Astrocyte (in vitro differentiated cells and primary cell): Measurements from ENCODE around the gene AUTS2. TPM values are rescaled to one million over a fixed set of nuclear protein-coding genes. Genes with fewer than 3 reads are reported as not detected.

ENCODE experiments used
- DNase-seq: peaks from one replicate; pipeline ENCODE4 v3.0.0-alpha.2; 2010; ENCODE audit warnings: low read depth
- FAIRE-seq: peaks from 2 replicates; lab custom pipeline; 2011; peaks lifted over from hg19 to GRCh38; lab: Jason Lieb, UNC
- H2AFZ ChIP-seq: 2 replicates; pipeline ENCODE4 v1.6.0; 2012; ENCODE audit warnings: low read depth, low read length, inconsistent platforms
- H3K27ac ChIP-seq: 2 replicates; pipeline ENCODE4 v1.5.1; 2011; ENCODE audit warnings: low read depth, low read length, inconsistent platforms
- H3K27me3 ChIP-seq: 2 replicates; pipeline ENCODE4 v1.6.0; 2011; ENCODE audit warnings: low read length, inconsistent platforms; ENCODE audit not compliant: insufficient read depth
- H3K36me3 ChIP-seq: 2 replicates; pipeline ENCODE4 v1.5.1; 2011; ENCODE audit warnings: low read length, inconsistent platforms; ENCODE audit not compliant: insufficient read depth
- H3K4me1 ChIP-seq: 2 replicates; pipeline ENCODE4 v1.5.1; 2011; ENCODE audit warnings: low read length, inconsistent platforms; ENCODE audit not compliant: insufficient read depth
- H3K4me2 ChIP-seq: 2 replicates; pipeline ENCODE4 v1.6.0; 2012; ENCODE audit warnings: low read length, inconsistent platforms
- H3K4me3 ChIP-seq: 2 replicates; pipeline ENCODE4 v1.5.1; 2011; ENCODE audit warnings: low read depth, mild to moderate bottlenecking, low read length, inconsistent platforms; ENCODE audit not compliant: insufficient read depth
- H3K79me2 ChIP-seq: 2 replicates; pipeline ENCODE4 v1.6.0; 2012; ENCODE audit warnings: mild to moderate bottlenecking, low read length, inconsistent platforms; ENCODE audit not compliant: insufficient read depth
- H3K9ac ChIP-seq: 2 replicates; pipeline ENCODE4 v1.6.0; 2012; ENCODE audit warnings: mild to moderate bottlenecking, low read length, inconsistent platforms
- H3K9me3 ChIP-seq: 2 replicates; pipeline ENCODE4 v1.5.1; 2012; ENCODE audit warnings: low read depth, mild to moderate bottlenecking, low read length, inconsistent platforms; ENCODE audit not compliant: insufficient read depth
- H4K20me1 ChIP-seq: 2 replicates; pipeline ENCODE4 v1.6.0; 2012; ENCODE audit warnings: low read length, inconsistent platforms; ENCODE audit not compliant: insufficient read depth
- H3K27ac Mint-ChIP-seq: one replicate; pipeline ENCODE4 v1.8.0; 2021; ENCODE audit warnings: mild to moderate bottlenecking, mixed read lengths; ENCODE audit not compliant: unreplicated experiment
- H3K27me3 Mint-ChIP-seq: one replicate; pipeline ENCODE4 v1.8.0; 2021; ENCODE audit warnings: low read depth, mixed read lengths; ENCODE audit not compliant: unreplicated experiment
- H3K36me3 Mint-ChIP-seq: one replicate; pipeline ENCODE4 v1.8.0; 2021; ENCODE audit warnings: low read depth, mixed read lengths; ENCODE audit not compliant: unreplicated experiment
- H3K4me1 Mint-ChIP-seq: one replicate; pipeline ENCODE4 v1.8.0; 2021; ENCODE audit warnings: low read depth, mixed read lengths; ENCODE audit not compliant: unreplicated experiment
- H3K4me3 Mint-ChIP-seq: one replicate; pipeline ENCODE4 v1.8.0; 2021; ENCODE audit warnings: mild to moderate bottlenecking, moderate library complexity, mixed read lengths; ENCODE audit not compliant: unreplicated experiment
- H3K9me3 Mint-ChIP-seq: one replicate; pipeline ENCODE4 v1.8.0; 2021; ENCODE audit warnings: mild to moderate bottlenecking, mixed read lengths; ENCODE audit not compliant: unreplicated experiment
- EZH2 ChIP-seq: IDR thresholded peaks from 2 replicates; pipeline ENCODE4 v1.6.1; 2012; ENCODE audit warnings: mild to moderate bottlenecking, low read length, inconsistent platforms; ENCODE audit not compliant: insufficient read depth
- total RNA-seq: library from RNA; stranded (reverse); gene quantifications from 2 replicates; pipeline ENCODE4 v1.2.1, GENCODE V29; 2021
- TF ChIP-seq, protein P1 (sequence below): IDR thresholded peaks from 2 replicates; pipeline ENCODE4 v1.5.1; 2011; ENCODE audit warnings: low read depth, mild to moderate bottlenecking, inconsistent platforms, low read length, moderate library complexity; ENCODE audit not compliant: insufficient read depth

AUTS2 gene
- total RNA-seq, 1 donor from 2014 or later = 73.2 TPM

DNA sequence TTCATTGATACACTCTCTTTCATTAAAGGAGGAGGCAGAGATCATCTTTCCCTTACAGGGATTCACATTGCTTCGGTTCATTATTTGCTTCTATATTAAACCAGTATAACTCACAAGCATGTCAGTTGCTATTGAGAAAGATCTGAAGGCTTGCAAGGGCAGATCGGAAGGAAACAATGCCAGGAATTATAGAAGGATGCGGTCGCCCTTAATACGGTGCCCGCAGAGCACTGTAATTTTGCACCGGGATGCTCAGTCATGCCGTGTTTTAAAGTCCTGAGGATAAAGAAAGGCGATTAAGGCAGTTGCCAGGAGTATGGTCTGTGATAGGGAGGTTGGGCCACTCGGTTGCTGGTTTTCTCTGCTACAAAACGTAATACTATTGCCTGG lies 1183.6 kb downstream of the AUTS2 start:
- Mint-ChIP-seq H3K4me3 (no peak overlapping the region), H3K27ac (no peak overlapping the region), H3K36me3 (peaks cover 25% of the 10 kb centered on the region), H3K4me1 (peaks cover 8% of the 10 kb centered on the region), H3K9me3 (no peaks in the 10 kb centered on the region), H3K27me3 (no peaks in the 10 kb centered on the region)
- TF ChIP-seq, protein P1, sequence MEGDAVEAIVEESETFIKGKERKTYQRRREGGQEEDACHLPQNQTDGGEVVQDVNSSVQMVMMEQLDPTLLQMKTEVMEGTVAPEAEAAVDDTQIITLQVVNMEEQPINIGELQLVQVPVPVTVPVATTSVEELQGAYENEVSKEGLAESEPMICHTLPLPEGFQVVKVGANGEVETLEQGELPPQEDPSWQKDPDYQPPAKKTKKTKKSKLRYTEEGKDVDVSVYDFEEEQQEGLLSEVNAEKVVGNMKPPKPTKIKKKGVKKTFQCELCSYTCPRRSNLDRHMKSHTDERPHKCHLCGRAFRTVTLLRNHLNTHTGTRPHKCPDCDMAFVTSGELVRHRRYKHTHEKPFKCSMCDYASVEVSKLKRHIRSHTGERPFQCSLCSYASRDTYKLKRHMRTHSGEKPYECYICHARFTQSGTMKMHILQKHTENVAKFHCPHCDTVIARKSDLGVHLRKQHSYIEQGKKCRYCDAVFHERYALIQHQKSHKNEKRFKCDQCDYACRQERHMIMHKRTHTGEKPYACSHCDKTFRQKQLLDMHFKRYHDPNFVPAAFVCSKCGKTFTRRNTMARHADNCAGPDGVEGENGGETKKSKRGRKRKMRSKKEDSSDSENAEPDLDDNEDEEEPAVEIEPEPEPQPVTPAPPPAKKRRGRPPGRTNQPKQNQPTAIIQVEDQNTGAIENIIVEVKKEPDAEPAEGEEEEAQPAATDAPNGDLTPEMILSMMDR = no peak
- no peak for TF ChIP-seq EZH2
- FAIRE-seq (no peak), DNase-seq (no peak)
- peaks cover 14% of the 10 kb centered on the region for H4K20me1 ChIP-seq
- no peaks in the 10 kb centered on the region for H3K4me1 ChIP-seq
- H3K4me2 ChIP-seq = no peak overlapping the region
- H3K9me3 ChIP-seq = no peaks in the 10 kb centered on the region
- H3K27me3 ChIP-seq = no peaks in the 10 kb centered on the region
- H3K79me2 ChIP-seq = no peaks in the 10 kb centered on the region
- no peak overlapping the region for H2AFZ ChIP-seq
- H3K27ac ChIP-seq = no peak overlapping the region
- peaks cover 62% of the 10 kb centered on the region for H3K36me3 ChIP-seq
- no peak overlapping the region for H3K9ac ChIP-seq
- H3K4me3 ChIP-seq = no peak overlapping the region

DNA sequence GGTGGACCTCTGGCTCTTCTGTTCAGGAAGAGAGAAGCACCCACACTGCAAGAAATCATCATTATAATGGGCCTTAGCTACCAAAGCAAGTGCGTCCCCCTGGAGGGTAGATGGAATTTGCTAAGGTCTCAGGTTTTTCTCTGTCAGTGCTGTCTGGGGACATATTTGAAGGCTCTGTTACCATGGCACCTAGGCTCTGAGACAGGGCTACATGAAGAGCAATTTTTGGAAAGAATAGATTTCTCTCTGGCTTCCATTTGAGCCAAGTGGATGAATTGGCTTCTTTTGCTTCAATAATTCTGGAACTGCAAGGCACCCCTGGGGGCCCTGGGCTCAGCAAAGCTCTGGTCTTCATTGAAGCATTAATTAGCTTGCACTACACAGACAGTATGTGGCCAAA lies 1184.5 kb downstream of the AUTS2 start:
- no peaks in the 10 kb centered on the region for H3K9me3 ChIP-seq
- Mint-ChIP-seq H3K4me1 (peaks cover 1% of the 10 kb centered on the region), H3K27ac (no peak overlapping the region), H3K9me3 (no peaks in the 10 kb centered on the region), H3K27me3 (no peaks in the 10 kb centered on the region), H3K36me3 (peaks cover 21% of the 10 kb centered on the region), H3K4me3 (no peak overlapping the region)
- DNase-seq (no peak), FAIRE-seq (no peak)
- no peak overlapping the region for H3K9ac ChIP-seq
- H3K79me2 ChIP-seq = no peaks in the 10 kb centered on the region
- TF ChIP-seq, protein P1 = no peak
- TF ChIP-seq EZH2 = no peak
- H3K36me3 ChIP-seq = peaks cover 57% of the 10 kb centered on the region
- H3K4me1 ChIP-seq = no peaks in the 10 kb centered on the region
- H3K4me2 ChIP-seq = no peak overlapping the region
- no peak overlapping the region for H3K27ac ChIP-seq
- no peak overlapping the region for H3K4me3 ChIP-seq
- no peaks in the 10 kb centered on the region for H3K27me3 ChIP-seq
- peaks cover 9% of the 10 kb centered on the region for H4K20me1 ChIP-seq
- no peak overlapping the region for H2AFZ ChIP-seq

DNA sequence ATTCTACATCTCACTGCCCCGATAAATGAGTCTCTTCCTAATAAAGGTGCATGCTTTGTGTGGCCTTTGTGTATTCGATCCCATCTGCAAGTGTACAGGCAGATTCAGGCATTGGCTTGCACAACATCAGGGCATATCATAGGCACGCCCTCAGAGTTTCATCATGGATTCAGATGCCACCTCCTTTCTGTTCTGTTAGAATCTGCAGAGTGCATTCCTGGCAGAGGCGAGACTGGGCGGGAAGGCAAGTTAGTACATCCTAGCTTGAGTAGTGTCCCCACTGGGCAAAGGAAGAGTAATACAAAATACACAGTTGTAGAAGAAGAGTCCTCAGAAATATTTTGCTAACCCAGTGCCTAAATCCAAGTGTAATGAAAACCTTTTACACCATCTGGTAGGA lies 1187.2 kb downstream of the AUTS2 start:
- no peak for DNase-seq
- H3K9ac ChIP-seq = no peak overlapping the region

More for the DNA sequence above, 1187.2 kb downstream of the AUTS2 start:
- peaks cover 22% of the 10 kb centered on the region for H3K36me3 Mint-ChIP-seq
- H2AFZ ChIP-seq = no peak overlapping the region
- H3K4me1 ChIP-seq = no peaks in the 10 kb centered on the region
- H3K4me3 Mint-ChIP-seq = no peak overlapping the region
- H3K27ac ChIP-seq = no peak overlapping the region
- no peaks in the 10 kb centered on the region for H3K9me3 Mint-ChIP-seq
- H3K36me3 ChIP-seq = peaks cover 54% of the 10 kb centered on the region
- no peak overlapping the region for H3K4me3 ChIP-seq
- H3K9me3 ChIP-seq = no peaks in the 10 kb centered on the region
- H3K79me2 ChIP-seq = no peaks in the 10 kb centered on the region
- no peaks in the 10 kb centered on the region for H3K27me3 Mint-ChIP-seq
- TF ChIP-seq, protein P1 = no peak
- TF ChIP-seq EZH2 = no peak
- no peak overlapping the region for H3K27ac Mint-ChIP-seq
- H3K4me1 Mint-ChIP-seq = no peaks in the 10 kb centered on the region
- no peak overlapping the region for H3K4me2 ChIP-seq
- no peak for FAIRE-seq
- peaks cover 13% of the 10 kb centered on the region for H4K20me1 ChIP-seq
- H3K27me3 ChIP-seq = no peaks in the 10 kb centered on the region
